HG03439 (cell line): ENCODE measurements around the gene MDH1B.

Experiments
- ATAC-seq: cut with Tn5 transposase; IDR thresholded peaks from one replicate; pipeline ENCODE4 v1.9.1; 2021; ENCODE audit warnings: mild to moderate bottlenecking, moderate library complexity; ENCODE audit not compliant: unreplicated experiment

MDH1B gene

DNA sequence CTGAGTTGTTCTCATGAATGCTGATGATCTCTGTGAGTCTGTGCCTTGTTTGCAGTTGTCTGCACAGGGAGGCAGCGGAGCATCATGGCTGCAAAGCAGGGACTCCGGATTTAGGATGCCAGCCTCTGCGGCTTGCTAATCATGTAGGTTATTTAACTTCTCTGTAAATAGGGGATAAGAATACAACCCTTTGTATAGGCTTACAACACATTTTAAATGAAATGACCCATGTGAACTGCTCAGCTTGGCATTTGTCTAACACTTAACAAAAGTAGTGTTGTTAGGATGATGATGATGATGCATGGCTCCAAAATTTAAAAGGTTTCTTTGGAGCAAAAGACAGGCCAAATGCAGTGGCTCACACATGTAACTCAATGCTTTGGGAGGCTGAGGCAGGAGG lies 66.3 kb downstream of the MDH1B start:
- no peak for ATAC-seq

DNA sequence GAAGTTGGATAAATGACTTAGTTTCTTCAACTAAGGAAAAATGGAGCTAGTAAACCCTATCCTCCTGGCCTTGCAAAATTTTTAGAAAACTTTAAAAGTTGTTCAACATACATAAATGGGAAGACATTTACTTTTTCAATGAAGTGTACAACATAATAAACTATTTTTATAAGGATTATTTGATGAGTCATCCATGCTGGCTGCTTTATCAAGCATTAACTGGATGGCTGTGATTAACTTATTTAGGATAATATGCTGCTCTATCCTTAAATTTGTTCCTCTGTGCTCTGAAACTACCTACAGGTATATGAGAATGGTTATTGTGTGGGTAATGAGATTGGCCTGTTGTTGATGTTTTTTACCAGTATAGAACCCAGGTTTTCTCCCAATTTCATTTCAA lies 68.2 kb downstream of the MDH1B start:
- no peak for ATAC-seq

GRCh38 chr2:206693399-206694137 lies 71.6 kb downstream of the MDH1B start:
- ATAC-seq = peak; percentile 63

DNA sequence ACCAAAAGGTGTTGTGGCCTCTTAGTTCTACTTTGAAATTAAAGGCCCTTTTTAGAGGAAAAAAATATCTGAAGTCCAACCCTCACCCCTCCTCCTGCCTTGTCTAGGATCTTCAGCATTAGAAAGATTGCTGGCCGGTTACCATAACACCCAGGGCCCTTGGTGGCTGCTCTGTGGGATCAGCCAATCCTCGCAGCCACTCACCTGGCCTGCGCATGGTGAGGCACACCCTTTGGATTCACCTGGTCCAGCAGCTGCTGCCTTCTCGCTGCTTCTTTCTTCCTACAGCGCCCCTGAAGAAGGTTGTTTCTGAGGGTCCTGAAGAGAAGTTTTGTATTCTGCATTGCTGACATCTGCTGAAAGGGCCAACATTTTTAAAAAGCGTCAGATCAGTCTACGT lies 72.2 kb downstream of the MDH1B start:
- ATAC-seq = no peak

DNA sequence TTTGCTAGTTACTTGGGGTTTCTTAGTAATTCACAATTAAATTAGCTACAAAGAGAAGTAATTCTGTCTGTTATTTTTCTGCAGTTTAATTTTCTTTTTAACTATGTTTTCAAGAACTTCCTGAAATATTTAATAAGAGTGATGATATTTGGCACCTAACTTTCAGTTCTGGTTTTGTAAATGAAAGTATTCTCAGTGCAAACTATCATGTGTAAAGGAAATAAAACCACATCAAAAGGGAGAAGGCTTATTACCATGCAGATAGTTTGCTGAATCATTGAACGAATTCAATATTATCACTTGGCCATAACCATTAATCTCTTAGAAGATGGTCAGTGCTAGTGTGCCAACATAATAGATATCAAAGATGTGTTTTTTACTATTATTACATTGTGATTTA lies 76.1 kb downstream of the MDH1B start:
- ATAC-seq = no peak

GRCh38 chr2:206688453-206688852 lies 76.7 kb downstream of the MDH1B start:
- no peak for ATAC-seq
